CD4-positive, alpha-beta T cell treated with Interleukin-12 subunit alpha and Interleukin-12 subunit beta, for 1 hour (primary cell): ENCODE data around the gene HMGCL.
"Not testable (repeated sequence)": the region's sequence is repeated elsewhere in the genome, so short reads cannot be mapped to it uniquely, and the experiment has no call there.

ENCODE experiments used
- DNase-seq: peaks from one replicate; pipeline ENCODE4 v3.0.0-alpha.2; 2020

The HMGCL gene

GRCh38 chr1:23825076-23825761 is at the start of gene HMGCL:
HMGCL (minus strand) TSS chr1:23825429; CDS start chr1:23825415, 14 bp downstream.
- DNase-seq = peak; percentile 89

DNA sequence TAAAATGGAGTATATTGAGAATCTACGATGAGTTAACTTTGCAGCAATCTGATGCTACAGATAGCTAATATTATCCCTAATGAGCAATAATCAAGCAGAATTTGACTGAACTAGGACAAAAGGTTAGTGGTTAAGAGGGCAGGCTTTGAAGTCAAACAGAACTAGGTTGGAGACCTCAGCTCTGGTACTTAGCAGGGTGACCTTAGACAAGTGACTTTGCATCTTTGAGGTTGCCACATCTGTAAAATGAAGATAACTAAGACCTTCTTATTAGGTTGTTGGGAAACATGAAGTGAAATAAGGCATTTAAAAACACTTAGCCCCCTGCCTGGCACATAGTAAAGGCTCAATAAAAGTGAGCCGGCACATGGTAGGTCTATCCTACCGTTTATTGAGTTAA is 47.2 kb upstream of the HMGCL start:
- no peak for DNase-seq

DNA sequence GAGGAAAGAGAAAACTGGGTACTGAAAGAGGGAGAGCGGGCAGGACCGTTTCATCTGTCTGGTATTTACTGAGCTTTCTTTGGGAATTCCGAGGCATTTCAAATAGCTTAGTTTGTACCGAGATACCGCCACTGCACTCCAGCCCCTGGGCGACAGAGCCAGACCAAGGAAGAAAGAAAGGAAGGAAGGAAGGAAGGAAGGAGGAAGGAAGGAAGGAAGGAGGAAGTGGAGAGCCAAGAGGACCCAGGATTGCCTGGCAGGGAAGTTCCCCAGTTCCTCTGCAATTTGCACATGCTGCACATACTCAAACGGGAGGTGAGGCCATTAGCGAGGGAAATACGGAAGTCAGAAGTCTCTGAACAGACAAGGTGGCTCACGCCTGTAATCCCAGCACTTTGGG is 43.8 kb upstream of the HMGCL start:
- no peak for DNase-seq

- no peak for DNase-seq
Measured at GRCh38 chr1:23868557-23869016, 43.4 kb upstream of the HMGCL start.

GRCh38 chr1:23867895-23868556 is 42.8 kb upstream of the HMGCL start, which contains the start of gene FUCA1:
FUCA1 (minus strand) TSS chr1:23868290; CDS start chr1:23868286, 4 bp downstream.
- peak; percentile 98 for DNase-seq

DNA sequence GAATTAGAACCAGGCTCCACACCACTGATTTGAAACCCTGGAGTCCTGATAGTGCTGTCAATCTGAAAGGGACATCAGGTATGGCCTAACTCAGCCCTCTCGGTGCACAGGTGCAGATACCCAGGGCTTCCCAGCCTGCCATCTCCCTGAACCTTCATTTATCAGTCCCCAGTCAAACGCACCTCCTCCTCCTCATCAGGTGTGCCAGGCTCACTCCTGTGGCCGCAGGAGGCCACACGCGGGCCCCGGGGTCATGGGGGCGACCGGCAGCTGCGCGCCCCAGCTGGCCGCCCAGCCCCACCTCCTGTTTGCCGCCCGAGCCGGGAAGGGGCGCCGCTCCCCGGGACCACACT is 42.3 kb upstream of the HMGCL start:
- no peak for DNase-seq

- no peak for DNase-seq
Measured at GRCh38 chr1:23865543-23865930, 40.3 kb upstream of the HMGCL start.

- no peak for DNase-seq
Measured at GRCh38 chr1:23864801-23865542, 39.7 kb upstream of the HMGCL start.

DNA sequence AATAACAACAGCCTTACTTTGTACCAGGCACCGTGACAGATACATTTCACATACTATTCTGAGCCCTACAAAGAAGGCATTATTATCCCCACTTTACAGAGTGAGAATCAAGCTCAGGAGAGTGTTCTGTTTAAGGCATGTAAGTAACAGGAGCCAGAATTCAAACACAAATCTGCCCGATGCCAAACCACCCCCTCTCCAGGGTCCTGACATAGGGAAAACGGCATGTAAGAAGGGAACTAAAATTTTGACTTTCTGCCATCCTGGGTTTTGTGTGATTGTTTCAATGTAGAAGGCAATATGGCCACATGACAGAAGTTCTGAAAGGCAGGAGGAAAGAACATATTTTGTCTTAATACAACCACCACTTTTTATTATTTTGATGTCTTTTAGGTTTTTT is 37.4 kb upstream of the HMGCL start:
- no peak for DNase-seq

DNA sequence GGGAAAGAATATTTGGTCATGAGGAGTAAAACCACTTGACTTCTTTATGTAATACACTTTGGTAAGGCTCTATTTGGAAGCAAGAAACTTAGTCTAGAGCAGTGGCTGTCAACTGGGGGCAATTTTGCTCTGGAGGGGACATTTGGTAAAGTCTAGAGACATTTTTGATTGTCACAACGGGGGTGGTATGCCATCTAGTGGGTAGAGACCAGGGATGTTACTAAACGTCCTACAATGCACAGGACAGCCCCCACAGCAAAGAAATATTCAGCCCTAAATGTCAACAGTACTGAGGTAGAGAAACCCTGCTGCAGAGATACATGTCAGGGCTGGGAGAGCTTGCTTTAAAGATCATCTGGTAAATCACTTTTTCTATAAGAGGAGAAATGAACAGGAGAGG is 29.3 kb upstream of the HMGCL start:
- DNase-seq = peak; percentile 9

DNA sequence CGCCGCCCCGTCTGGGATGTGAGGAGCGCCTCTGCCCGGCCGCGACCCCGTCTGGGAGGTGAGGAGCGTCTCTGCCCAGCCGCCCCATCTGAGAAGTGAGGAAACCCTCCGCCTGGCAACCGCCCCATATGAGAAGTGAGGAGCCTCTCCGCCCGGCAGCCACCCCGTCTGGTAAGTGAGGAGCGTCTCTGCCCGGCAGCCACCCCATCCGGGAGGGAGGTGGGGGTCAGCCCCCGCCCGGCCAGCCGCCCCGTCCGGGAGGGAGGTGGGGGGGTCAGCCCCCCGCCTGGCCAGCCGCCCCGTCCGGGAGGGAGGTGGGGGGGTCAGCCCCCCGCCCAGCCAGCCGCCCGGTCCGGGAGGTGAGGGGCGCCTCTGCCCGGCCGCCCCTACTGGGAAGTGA is 27.9 kb upstream of the HMGCL start:
- DNase-seq = not testable (repeated sequence)

DNA sequence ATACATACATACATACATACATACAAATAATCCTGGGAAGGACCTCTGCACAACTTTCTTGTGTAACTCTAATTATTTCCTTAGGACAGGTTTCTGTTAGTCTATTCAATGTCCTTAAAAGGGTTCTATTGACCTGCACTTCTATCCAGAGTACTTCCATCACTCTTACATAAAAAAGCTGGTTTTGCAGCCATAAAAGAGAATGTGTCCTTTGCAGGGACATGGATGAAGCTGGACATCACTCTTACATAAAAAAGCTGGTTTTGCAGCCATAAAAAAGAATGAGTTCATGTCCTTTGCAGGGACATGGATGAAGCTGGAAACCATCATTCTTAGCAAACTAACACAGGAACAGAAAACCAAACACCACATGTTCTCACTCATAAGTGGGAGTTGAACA is 26.2 kb upstream of the HMGCL start:
- not testable (repeated sequence) for DNase-seq

GRCh38 chr1:23848673-23849616 is 23.7 kb upstream of the HMGCL start:
- DNase-seq = no peak

DNA sequence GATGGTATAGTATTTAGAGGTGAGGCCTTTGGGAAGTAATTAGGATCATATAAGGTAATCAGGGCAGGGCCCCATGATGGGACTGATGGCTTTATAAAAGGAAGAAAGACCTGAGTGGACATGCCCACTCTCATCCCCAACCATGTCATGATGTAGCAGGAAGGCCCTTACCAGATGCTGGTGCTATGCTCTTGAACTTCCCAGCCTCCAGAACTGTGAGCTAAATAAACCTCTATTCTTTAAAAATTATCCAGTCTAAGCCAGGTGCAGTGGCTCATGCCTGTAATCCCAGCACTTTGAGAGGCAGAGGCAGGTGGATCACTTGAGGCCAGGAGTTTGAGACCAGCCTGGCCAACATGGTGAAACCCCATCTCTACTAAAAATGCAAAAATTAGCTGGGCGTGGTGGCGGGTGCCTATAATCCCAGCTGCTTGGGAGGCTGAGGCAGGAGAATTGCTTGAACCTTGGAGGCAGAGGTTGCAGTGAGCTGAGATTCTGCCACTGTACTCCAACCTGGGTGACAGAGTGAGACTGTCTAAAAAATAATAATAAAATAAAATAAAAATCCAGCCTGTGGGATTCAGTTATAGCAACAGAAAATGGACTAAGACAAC is 22.4 kb upstream of the HMGCL start:
- not testable (repeated sequence) for DNase-seq

GRCh38 chr1:23845163-23845562 is 19.9 kb upstream of the HMGCL start:
- no peak for DNase-seq

GRCh38 chr1:23843644-23844043 is 18.4 kb upstream of the HMGCL start:
- DNase-seq = no peak

GRCh38 chr1:23838401-23838866 is 13.2 kb upstream of the HMGCL start:
- peak; percentile 81 for DNase-seq

DNA sequence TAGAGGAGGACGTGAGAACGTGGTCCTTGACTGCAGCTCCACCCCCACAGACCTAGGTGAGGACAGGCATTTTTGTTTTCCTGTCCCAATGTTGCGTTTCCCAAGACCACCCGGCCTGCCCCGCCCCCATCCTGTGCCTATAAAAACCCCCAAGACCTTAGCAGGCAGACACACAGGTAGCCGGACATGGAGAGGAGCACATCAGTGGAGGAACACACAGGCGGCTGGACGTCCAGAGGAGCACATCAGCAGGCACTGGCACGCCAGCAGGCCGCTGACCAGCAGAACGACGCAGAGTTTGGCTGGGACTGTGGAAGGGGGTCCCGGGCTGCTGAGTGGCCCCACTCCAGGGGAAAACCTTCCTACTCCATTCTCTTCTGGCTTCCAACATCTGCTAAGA is 12.7 kb upstream of the HMGCL start:
- DNase-seq = no peak

GRCh38 chr1:23836037-23836436 is 10.8 kb upstream of the HMGCL start:
- no peak for DNase-seq

DNA sequence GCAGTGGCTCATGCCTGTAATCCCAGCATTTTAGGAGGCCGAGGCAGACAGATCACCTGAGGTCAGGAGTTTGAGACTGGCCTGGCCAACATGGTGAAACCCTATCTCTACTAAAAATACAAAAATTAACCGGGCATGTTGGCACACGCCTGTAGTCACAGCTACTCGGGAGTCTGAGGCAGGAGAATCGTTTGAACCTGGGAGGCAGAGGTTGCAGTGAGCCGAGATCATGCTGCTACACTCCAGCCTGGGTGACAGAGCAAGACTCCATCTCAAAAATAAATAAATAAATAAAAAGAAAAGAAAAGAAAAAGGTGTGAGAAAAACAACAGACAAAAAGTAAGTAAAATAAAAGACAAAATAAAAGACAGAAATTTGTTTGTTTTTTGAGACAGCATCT is 8.9 kb upstream of the HMGCL start:
- DNase-seq = not testable (repeated sequence)

DNA sequence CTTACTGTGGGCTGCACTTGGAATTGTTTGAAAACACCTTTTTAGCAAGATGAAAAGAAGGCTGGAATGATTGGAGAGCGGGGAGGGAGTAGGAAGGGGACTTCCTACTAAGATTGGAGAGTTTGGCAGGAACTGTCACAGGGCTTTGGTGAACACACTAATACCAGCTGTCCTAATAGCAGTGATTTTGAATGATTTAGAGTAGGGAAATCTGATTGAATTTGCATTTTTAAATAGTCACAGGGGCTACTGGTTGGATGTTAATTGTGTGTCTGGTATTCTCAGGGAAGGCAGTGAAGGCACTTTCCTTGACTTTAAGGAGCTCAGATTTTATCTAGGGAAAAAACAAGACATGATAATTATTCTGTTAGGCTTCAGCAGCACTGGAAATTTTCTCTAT is 2.5 kb upstream of the HMGCL start:
- DNase-seq = no peak

- not testable (repeated sequence) for DNase-seq
Measured at GRCh38 chr1:23826590-23826989, 1.4 kb upstream of the HMGCL start.
